Activated CD4-positive, alpha-beta T cell treated with anti-CD3 and anti-CD28 coated beads for 4 hours (primary cell): ENCODE results near the gene MLH3.

Experiments used
- DNase-seq, 2 donors: peaks; one replicate each; pipeline ENCODE4 v3.0.0-alpha.2; 2020

MLH3 gene

GRCh38 chr14:75064205-75064567 is 12.9 kb upstream of the MLH3 start:
- no peak for DNase-seq

- peak; percentile 84 to 89 for DNase-seq
Observed at GRCh38 chr14:75063491-75064204, 12.4 kb upstream of the MLH3 start, which contains the start of gene ACYP1. TSS of gene ACYP1 (minus strand) at chr14:75064024. CDS start at chr14:75063553, 471 bp downstream.

- DNase-seq: no peak
Observed at GRCh38 chr14:75063013-75063412, 11.7 kb upstream of the MLH3 start.

GRCh38 chr14:75060420-75060819 is 9.2 kb upstream of the MLH3 start:
- DNase-seq: no peak

GRCh38 chr14:75059642-75060041 is 8.4 kb upstream of the MLH3 start:
- no peak for DNase-seq

- DNase-seq: no peak
Observed at GRCh38 chr14:75054421-75054820, 3.2 kb upstream of the MLH3 start.

GRCh38 chr14:75053396-75054291 is 2.4 kb upstream of the MLH3 start:
- DNase-seq: no peak

- no peak for DNase-seq
Observed at GRCh38 chr14:75051556-75051899, 261 bp upstream of the MLH3 start.

- DNase-seq: no peak
Observed at GRCh38 chr14:75049731-75050201, 1.5 kb downstream of the MLH3 start.

- DNase-seq: no peak
Observed at GRCh38 chr14:75049136-75049535, 2.1 kb downstream of the MLH3 start.

GRCh38 chr14:75048101-75048500 is 3.2 kb downstream of the MLH3 start:
- DNase-seq: no peak

GRCh38 chr14:75047506-75047905 is 3.8 kb downstream of the MLH3 start:
- DNase-seq: no peak

GRCh38 chr14:75046899-75047298 is 4.4 kb downstream of the MLH3 start:
- no peak for DNase-seq

GRCh38 chr14:75046275-75046674 is 5.0 kb downstream of the MLH3 start:
- no peak for DNase-seq

GRCh38 chr14:75044752-75045151 is 6.5 kb downstream of the MLH3 start:
- DNase-seq: no peak

- DNase-seq: no peak
Observed at GRCh38 chr14:75044322-75044721, 6.9 kb downstream of the MLH3 start.

- DNase-seq: no peak
Observed at GRCh38 chr14:75042035-75042434, 9.2 kb downstream of the MLH3 start.

GRCh38 chr14:75041613-75042012 is 9.7 kb downstream of the MLH3 start:
- no peak for DNase-seq

GRCh38 chr14:75040959-75041358 is 10.3 kb downstream of the MLH3 start:
- DNase-seq: no peak

GRCh38 chr14:75040507-75040906 is 10.8 kb downstream of the MLH3 start:
- DNase-seq: no peak

GRCh38 chr14:75032939-75033338 is 18.3 kb downstream of the MLH3 start:
- DNase-seq: no peak

GRCh38 chr14:75030147-75030546 is 21.1 kb downstream of the MLH3 start:
- no peak for DNase-seq

GRCh38 chr14:75025876-75026275 is 25.4 kb downstream of the MLH3 start:
- DNase-seq: no peak

- DNase-seq: no peak
Observed at GRCh38 chr14:75025082-75025481, 26.2 kb downstream of the MLH3 start.
